GM19351 (cell line): ENCODE data around the gene PIP4K2C.
"Not testable (repeated sequence)": the region's sequence is repeated elsewhere in the genome, so short reads cannot be mapped to it uniquely, and the experiment has no call there.

Experiments used
- ATAC-seq: cut with Tn5 transposase; IDR thresholded peaks from one replicate; pipeline ENCODE4 v1.9.1; 2021; ENCODE audit warnings: mild to moderate bottlenecking, moderate library complexity; ENCODE audit not compliant: unreplicated experiment

Gene PIP4K2C

DNA sequence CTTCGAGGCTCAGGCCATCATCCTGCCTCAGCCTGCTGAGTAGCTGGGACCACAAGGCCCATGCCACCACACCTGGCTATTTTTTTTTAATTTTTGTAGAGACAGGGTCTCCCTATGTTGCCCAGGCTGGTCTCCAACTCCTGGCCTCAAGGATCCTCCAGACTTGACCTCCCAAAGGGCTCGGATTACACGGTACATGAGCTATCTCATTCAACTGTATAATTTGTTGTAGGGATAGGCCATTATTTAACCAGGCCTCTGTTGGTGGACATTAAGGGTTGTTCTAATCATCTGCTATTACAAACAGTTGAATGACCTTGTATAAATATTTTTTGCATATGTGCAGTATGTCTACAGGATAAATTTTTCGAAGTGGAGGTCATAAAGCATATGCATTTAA is 32.1 kb upstream of the PIP4K2C start:
- ATAC-seq: no peak

GRCh38 chr12:57560516-57560915 is 30.5 kb upstream of the PIP4K2C start:
- ATAC-seq: no peak

DNA sequence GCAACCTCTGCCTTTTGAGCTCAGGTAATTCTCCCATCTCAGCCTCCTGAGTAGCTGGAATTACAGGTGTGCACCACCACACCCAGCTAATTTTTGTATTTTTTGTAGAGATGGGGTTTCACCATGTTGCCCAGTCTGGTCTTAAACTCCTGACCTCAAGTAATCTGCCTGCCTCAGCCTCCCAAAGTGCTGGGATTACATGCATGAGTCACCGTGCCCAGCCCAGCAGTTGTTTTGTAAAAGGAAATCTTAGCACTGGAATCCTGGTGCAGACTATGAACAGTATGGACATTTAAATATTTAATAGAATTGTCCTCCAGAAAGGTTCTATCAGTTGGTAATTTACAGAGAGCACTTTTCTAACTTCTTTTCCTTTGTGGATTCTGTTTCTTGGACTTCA is 29.9 kb upstream of the PIP4K2C start:
- not testable (repeated sequence) for ATAC-seq

- ATAC-seq: no peak
These were observed 27.6 kb upstream of the PIP4K2C start for GRCh38 chr12:57563358-57563757.

DNA sequence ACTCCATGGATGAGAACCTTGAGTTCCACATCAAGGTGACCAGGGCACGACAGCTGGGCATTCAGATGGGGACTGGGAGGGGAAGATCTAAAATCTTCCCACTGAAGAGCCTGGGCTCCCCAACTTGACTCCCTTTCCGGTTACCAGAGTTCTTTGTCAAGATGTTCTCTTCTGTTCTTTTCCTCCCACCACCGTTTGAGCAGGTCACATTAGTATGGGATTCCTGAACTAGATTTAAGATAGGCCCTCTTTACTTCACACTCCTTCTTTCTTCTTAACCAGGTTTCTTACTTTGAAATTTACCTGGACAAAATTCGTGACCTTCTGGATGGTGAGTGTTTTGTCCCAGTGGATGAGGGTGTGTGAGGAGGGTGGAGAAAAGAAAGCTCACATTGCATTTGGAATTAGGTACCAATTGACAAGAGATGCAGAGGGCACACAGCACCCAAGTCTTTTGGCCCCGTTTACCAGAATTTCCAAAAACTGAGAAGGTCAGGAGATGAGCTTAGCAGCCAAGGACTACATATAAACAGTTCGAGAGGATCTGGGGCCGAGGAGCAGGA is 26.7 kb upstream of the PIP4K2C start:
- no peak for ATAC-seq

DNA sequence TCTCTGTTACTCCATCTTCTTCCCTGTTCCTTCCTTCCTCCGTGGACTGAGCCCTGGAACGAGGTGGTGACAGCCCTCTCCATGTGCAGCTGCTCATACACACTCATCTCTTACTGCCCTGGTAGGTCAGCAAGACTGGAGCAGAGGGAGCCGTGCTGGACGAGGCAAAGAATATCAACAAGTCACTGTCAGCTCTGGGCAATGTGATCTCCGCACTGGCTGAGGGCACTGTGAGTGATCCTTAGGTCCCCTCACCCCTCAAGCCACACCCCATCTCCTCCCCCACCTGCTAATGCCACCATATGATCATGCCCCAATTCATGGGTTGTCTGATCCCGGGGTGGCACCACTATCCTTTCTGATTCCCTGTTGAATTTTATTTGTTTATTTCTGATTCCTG is 22.2 kb upstream of the PIP4K2C start:
- no peak for ATAC-seq

DNA sequence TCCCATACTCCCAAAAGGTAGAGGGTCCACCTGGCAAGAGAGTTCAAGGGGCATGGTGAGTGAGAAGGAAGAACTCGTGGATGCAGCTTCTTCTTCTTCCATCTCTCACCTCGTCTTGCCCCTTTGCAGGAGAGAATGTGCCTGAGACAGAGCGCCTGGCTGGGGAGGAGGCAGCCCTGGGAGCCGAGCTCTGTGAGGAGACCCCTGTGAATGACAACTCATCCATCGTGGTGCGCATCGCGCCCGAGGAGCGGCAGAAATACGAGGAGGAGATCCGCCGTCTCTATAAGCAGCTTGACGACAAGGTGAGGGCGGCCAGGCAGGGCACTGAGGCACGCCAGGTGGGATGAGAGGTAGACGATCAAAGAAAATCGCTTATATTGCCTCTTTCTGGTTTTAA is 21.1 kb upstream of the PIP4K2C start:
- no peak for ATAC-seq

DNA sequence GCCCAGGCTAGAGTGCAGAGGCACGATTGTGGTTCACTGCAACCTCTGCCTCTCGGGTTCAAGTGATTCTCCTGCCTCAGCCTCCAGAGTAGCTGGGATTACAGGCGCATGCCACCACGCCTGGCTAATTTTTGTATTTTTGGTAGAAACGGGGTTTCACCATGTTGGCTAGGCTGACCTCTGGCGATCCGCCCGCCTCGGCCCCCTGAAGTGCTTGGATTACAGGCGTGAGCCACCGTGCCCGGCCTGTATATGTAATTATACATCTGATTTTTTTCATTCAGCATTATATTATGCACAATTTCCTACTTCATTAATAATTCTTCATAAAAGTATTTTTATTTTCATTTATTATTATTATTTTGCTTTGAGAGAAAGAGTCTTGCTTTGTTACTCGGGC is 20.6 kb upstream of the PIP4K2C start:
- not testable (repeated sequence) for ATAC-seq

DNA sequence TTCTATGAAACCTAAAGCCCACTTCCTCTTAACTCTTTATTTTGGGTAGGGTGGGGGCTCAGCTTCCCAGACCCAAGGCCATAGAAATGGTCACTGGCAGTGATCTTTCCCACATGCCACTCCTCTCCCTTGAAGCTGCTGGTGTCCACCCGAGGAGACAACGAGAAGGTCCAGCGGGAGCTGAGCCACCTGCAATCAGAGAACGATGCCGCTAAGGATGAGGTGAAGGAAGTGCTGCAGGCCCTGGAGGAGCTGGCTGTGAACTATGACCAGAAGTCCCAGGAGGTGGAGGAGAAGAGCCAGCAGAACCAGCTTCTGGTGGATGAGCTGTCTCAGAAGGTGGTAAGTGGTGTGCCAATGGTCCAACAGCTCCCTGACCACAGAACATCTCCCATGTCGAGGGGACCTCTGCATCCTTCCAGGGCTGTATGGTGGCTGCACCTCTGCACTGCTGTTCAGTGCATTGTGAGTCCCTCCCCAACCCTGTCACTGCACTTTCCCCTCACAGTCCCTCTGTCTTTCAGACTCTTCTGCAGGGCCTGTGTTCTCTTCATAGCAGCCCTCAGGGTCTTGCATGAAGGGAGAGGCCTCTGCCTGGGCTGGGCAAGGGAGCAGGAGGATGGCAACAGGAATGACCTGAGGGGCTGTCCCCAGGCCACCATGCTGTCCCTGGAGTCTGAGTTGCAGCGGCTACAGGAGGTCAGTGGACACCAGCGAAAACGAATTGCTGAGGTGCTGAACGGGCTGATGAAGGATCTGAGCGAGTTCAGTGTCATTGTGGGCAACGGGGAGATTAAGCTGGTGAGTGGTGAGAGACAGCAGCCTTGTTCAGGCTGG is 18.8 kb upstream of the PIP4K2C start:
- no peak for ATAC-seq

DNA sequence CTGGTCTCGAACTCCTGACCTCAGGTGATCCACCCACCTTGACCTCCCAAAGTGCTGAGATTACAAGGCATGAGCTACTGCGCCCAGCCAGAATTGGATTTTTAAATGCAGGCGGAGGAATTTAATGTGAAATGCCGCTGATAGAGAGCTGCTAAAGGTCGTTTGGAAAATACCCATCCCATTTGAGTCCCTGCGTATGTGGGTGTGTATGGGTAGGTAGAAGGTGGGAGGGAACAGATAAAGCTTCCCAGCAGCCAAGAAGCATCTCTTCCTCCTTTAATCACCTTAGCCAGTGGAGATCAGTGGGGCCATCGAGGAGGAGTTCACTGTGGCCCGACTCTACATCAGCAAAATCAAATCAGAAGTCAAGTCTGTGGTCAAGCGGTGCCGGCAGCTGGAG is 16.2 kb upstream of the PIP4K2C start:
- no peak for ATAC-seq

- ATAC-seq: no peak
These were observed 15.0 kb upstream of the PIP4K2C start for GRCh38 chr12:57575771-57576612.

- ATAC-seq: no peak
These were observed 14.3 kb upstream of the PIP4K2C start for GRCh38 chr12:57576613-57577160.

DNA sequence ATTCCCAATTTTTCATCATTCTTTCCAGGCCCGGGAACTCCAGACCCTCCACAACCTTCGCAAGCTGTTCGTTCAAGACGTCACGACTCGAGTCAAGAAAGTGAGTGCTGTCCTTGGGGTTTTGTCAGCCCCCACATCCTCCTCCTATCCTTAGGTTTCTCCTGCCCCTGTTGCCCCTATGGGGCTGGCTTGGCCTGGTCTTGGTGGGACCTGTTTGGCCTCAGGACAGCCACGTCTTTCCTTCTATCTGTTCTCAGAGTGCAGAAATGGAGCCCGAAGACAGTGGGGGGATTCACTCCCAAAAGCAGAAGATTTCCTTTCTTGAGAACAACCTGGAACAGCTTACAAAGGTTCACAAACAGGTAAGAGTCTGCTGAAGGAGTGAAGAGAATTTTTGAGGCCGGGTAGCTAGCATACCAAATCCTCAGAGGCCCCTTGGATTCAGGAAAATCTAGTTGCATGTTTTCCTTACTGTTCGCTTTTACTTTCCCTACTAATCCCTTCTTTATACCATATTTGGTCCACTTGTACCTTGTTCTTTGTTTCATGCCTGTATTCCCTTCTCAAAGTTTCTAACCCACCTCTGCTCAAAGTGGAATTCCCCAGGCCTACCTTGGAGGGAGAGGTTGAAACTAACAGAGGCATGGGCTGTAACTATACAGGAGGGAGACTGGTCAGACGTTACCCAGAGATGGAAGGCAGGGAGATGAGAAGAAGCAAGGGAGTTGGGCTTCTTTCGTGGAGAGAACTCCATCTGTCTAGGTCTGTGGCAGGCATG is 12.8 kb upstream of the PIP4K2C start:
- ATAC-seq: no peak

GRCh38 chr12:57579011-57579410 is 12.0 kb upstream of the PIP4K2C start:
- no peak for ATAC-seq

DNA sequence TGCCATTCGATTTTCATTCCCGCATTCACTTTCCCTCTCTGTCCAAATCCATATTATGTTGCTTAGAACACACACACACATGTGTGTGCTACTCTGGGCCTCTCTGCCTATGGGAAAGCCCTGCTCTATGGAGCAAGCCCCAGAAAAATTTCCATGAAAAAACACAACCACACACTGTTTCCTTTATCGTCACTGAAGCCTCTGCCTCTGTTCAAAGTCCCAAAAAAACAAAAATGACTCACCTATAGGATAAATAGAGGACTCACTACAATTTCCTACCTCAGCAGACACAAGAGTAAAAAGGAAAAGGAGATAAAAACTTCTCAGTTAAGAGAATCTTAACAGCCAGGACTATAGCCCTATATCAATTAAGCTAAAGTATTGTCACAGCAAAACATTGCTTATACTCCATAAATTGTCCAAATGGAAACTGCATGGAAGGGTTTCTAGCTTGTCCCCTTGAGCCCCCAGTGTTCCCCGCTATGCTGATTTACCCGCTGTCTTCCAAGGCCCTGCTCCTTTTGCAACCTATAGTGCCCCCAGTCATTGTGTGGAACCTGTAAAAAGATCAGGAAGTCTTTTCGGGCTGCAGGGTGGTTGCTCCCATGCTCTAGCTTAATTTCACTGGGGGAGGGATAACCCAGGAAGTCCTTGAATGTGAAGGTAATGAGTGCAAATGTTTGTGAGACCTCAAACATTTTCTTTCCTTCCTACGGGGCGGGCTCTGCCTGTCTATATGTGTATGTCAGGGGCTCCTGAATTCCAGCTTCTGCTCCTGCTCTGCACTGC is 11.1 kb upstream of the PIP4K2C start:
- ATAC-seq: no peak

- ATAC-seq: no peak
These were observed 10.6 kb upstream of the PIP4K2C start for GRCh38 chr12:57580466-57580795.

DNA sequence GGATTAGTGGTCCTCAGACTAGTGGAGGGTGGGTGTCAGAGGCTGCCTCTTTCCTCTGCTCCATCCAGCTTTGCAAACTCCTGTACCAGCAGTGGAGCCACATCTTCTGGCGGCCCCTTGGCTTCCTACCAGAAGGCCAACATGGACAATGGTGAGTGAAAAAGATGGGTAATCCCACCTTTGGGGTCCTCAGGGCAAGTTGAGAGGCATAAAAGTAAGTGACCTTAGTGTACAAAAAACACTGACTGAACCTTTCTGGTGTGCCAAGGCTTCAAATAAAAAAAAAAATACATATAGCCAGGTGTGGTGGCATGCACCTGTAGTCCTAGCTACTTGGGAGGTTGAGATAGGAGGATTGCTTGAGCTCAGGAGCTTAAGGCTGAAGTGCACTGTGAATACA is 9.2 kb upstream of the PIP4K2C start:
- ATAC-seq: no peak

GRCh38 chr12:57582440-57582839 is 8.6 kb upstream of the PIP4K2C start:
- no peak for ATAC-seq

- ATAC-seq: peak; percentile 99
These were observed 7.8 kb upstream of the PIP4K2C start for GRCh38 chr12:57583008-57583831.
